Mesothelial cell of epicardium (in vitro differentiated cells): ENCODE data around the gene OPCML. TPM values are rescaled to one million over a fixed set of nuclear protein-coding genes. Genes with fewer than 3 reads are reported as not detected.

Experiments used
- DNase-seq, 2 experiments: peaks; one replicate each; pipeline ENCODE4 v3.0.0; 2021; ENCODE audit warnings: low spot score in 2 of 2; ENCODE audit not compliant: unreplicated experiment in 2 of 2
- H3K27ac Mint-ChIP-seq: 2 replicates; pipeline ENCODE4 v1.8.0; 2021; ENCODE audit warnings: mixed read lengths
- H3K27me3 Mint-ChIP-seq: 2 replicates; pipeline ENCODE4 v1.8.0; 2021; ENCODE audit warnings: low read depth, mixed read lengths
- H3K36me3 Mint-ChIP-seq: 2 replicates; pipeline ENCODE4 v1.8.0; 2021; ENCODE audit warnings: mixed read lengths
- H3K4me1 Mint-ChIP-seq: 2 replicates; pipeline ENCODE4 v1.8.0; 2021; ENCODE audit warnings: mixed read lengths
- H3K4me3 Mint-ChIP-seq: 2 replicates; pipeline ENCODE4 v1.8.0; 2021; ENCODE audit warnings: mild to moderate bottlenecking, moderate library complexity, mixed read lengths
- H3K9me3 Mint-ChIP-seq: 2 replicates; pipeline ENCODE4 v1.8.0; 2021; ENCODE audit warnings: mixed read lengths
- CTCF ChIP-seq: fragments of 200-600 bp; sonication (generic); IDR thresholded peaks from one replicate; pipeline ENCODE4 v1.5.0; 2021; ENCODE audit warnings: antibody characterized with exemption; ENCODE audit not compliant: unreplicated experiment
- total RNA-seq: library from RNA; stranded (reverse); gene quantifications from 3 replicates; pipeline ENCODE4 v1.2.1, GENCODE V29; 2021

Gene OPCML
- total RNA-seq, 1 donor from 2014 or later: 3.0 TPM

- Mint-ChIP-seq H3K4me1 (peaks cover 2% of the 10 kb centered on the region), H3K9me3 (no peaks in the 10 kb centered on the region), H3K27ac (no peak overlapping the region), H3K4me3 (no peak overlapping the region), H3K27me3 (peaks cover 75% of the 10 kb centered on the region), H3K36me3 (no peaks in the 10 kb centered on the region)
- no peak for TF ChIP-seq CTCF
- no peak for DNase-seq
Observed at GRCh38 chr11:133559382-133559781, 27.1 kb upstream of the OPCML start.

GRCh38 chr11:133555034-133555433 is 22.7 kb upstream of the OPCML start:
- Mint-ChIP-seq H3K27me3 (peaks cover 75% of the 10 kb centered on the region), H3K4me3 (no peak overlapping the region), H3K36me3 (no peaks in the 10 kb centered on the region), H3K27ac (no peak overlapping the region), H3K9me3 (no peaks in the 10 kb centered on the region), H3K4me1 (no peaks in the 10 kb centered on the region)
- TF ChIP-seq CTCF: no peak
- DNase-seq: no peak

GRCh38 chr11:133553885-133554740 is 21.8 kb upstream of the OPCML start:
- no peak for DNase-seq
- Mint-ChIP-seq H3K27me3 (peaks cover 68% of the 10 kb centered on the region), H3K27ac (no peak overlapping the region), H3K4me3 (no peak overlapping the region), H3K9me3 (no peaks in the 10 kb centered on the region), H3K36me3 (no peaks in the 10 kb centered on the region), H3K4me1 (no peaks in the 10 kb centered on the region)
- TF ChIP-seq CTCF: no peak

GRCh38 chr11:133552938-133553337 is 20.6 kb upstream of the OPCML start:
- H3K36me3 Mint-ChIP-seq: no peaks in the 10 kb centered on the region
- H3K4me3 Mint-ChIP-seq: no peak overlapping the region
- no peak for DNase-seq
- H3K27me3 Mint-ChIP-seq: peaks cover 58% of the 10 kb centered on the region
- no peaks in the 10 kb centered on the region for H3K4me1 Mint-ChIP-seq
- H3K9me3 Mint-ChIP-seq: no peaks in the 10 kb centered on the region
- TF ChIP-seq CTCF: no peak
- H3K27ac Mint-ChIP-seq: no peak overlapping the region

GRCh38 chr11:133551064-133551463 is 18.8 kb upstream of the OPCML start:
- Mint-ChIP-seq H3K27me3 (peaks cover 48% of the 10 kb centered on the region), H3K27ac (no peak overlapping the region), H3K9me3 (no peaks in the 10 kb centered on the region), H3K36me3 (no peaks in the 10 kb centered on the region), H3K4me3 (no peak overlapping the region), H3K4me1 (no peaks in the 10 kb centered on the region)
- TF ChIP-seq CTCF: no peak
- no peak for DNase-seq
